Measurements from ENCODE around the gene SFPQ.
"Not testable (repeated sequence)": the region's sequence is repeated elsewhere in the genome, so short reads cannot be mapped to it uniquely, and the experiment has no call there.

SFPQ gene

GRCh38 chr1:35186239-35186638, 6.7 kb downstream of the SFPQ start:
- DNase-seq, result no peak

- no peak for DNase-seq
These were observed 7.7 kb downstream of the SFPQ start for GRCh38 chr1:35185200-35185599.

GRCh38 chr1:35184495-35185199, 8.3 kb downstream of the SFPQ start:
- DNase-seq, result no peak

- DNase-seq, result no peak
These were observed 11.0 kb downstream of the SFPQ start for GRCh38 chr1:35181790-35182455.

GRCh38 chr1:35180776-35181374, 12.1 kb downstream of the SFPQ start:
- no peak for DNase-seq

GRCh38 chr1:35179908-35180307, 13.0 kb downstream of the SFPQ start:
- no peak for DNase-seq

GRCh38 chr1:35178874-35179380, 14.0 kb downstream of the SFPQ start:
- no peak for DNase-seq

- no peak for DNase-seq
These were observed 14.7 kb downstream of the SFPQ start for GRCh38 chr1:35178295-35178695.

GRCh38 chr1:35177237-35177786, 15.6 kb downstream of the SFPQ start:
- DNase-seq, result no peak

GRCh38 chr1:35175602-35176001, 17.3 kb downstream of the SFPQ start:
- DNase-seq, result no peak

- DNase-seq, result no peak
These were observed 17.8 kb downstream of the SFPQ start for GRCh38 chr1:35175098-35175576.

- no peak for DNase-seq
These were observed 18.9 kb downstream of the SFPQ start for GRCh38 chr1:35173909-35174540.

GRCh38 chr1:35173491-35173890, 19.5 kb downstream of the SFPQ start:
- no peak for DNase-seq

- DNase-seq, result no peak
These were observed 20.9 kb downstream of the SFPQ start for GRCh38 chr1:35172022-35172421.

GRCh38 chr1:35171579-35171978, 21.4 kb downstream of the SFPQ start:
- no peak for DNase-seq

GRCh38 chr1:35164893-35165292, 28.1 kb downstream of the SFPQ start:
- DNase-seq, result no peak

GRCh38 chr1:35151220-35151619, 41.7 kb downstream of the SFPQ start:
- DNase-seq, result no peak

GRCh38 chr1:35145892-35146549, 46.9 kb downstream of the SFPQ start:
- DNase-seq, result not testable (repeated sequence)

GRCh38 chr1:35143737-35144508, 49.0 kb downstream of the SFPQ start:
- DNase-seq, result no peak

- DNase-seq, result not testable (repeated sequence)
These were observed 50.2 kb downstream of the SFPQ start for GRCh38 chr1:35142728-35143127.

GRCh38 chr1:35142294-35142693, 50.7 kb downstream of the SFPQ start:
- DNase-seq, result not testable (repeated sequence)

- not testable (repeated sequence) for DNase-seq
These were observed 55.4 kb downstream of the SFPQ start for GRCh38 chr1:35137590-35137989.
